A673 (cell line): ENCODE results near the gene CFAP410. TPM values are rescaled to one million over a fixed set of nuclear protein-coding genes. Genes with fewer than 3 reads are reported as not detected.

Experiments used
- BruUV-seq: library from RNA; stranded (reverse); fragments of 400-500 nt; replicated peaks from 2 replicates; lab custom pipeline; 2021; lab: Mats Ljungman, UMichigan
- CTCF ChIA-PET: fragments of 300-600 bp; sonication (Branson Sonifier 250); formaldehyde crosslinking; loops from one replicate; lab custom pipeline; 2022; ENCODE audit warnings: antibody characterized with exemption; lab: Charles Lee
- POLR2A ChIA-PET: fragments of 300-600 bp; sonication (Branson Sonifier 250); formaldehyde crosslinking; loops from one replicate; lab custom pipeline; 2022; ENCODE audit warnings: antibody characterized with exemption; ENCODE audit not compliant: low non-redundant PET; lab: Charles Lee
- DNase-seq: peaks from one replicate; pipeline ENCODE4 v3.0.0-alpha.2; 2015; ENCODE audit warnings: low spot score
- H3K27ac ChIP-seq: fragments of 200-600 bp; sonication (generic); 2 replicates; pipeline ENCODE4 v1.5.1; 2016; ENCODE audit warnings: mixed run types, low read depth, mild to moderate bottlenecking, mixed read lengths, antibody characterized with exemption, low read length; ENCODE audit not compliant: poor library complexity, severe bottlenecking
- H3K27me3 ChIP-seq: fragments of 200-600 bp; sonication (generic); replicated peaks from 2 replicates; pipeline ENCODE4 v1.6.1; 2017; ENCODE audit warnings: mixed run types, low read depth, mild to moderate bottlenecking, mixed read lengths, antibody characterized with exemption, low read length; ENCODE audit not compliant: insufficient read depth, poor library complexity
- H3K36me3 ChIP-seq: fragments of 200-600 bp; sonication (generic); 2 replicates; pipeline ENCODE4 v1.6.1; 2016; ENCODE audit warnings: mixed run types, mild to moderate bottlenecking, mixed read lengths, antibody characterized with exemption, low read length; ENCODE audit not compliant: insufficient read depth, poor library complexity, severe bottlenecking
- H3K4me1 ChIP-seq: fragments of 200-600 bp; sonication (generic); 2 replicates; pipeline ENCODE4 v1.6.1; 2017; ENCODE audit warnings: mixed run types, mild to moderate bottlenecking, mixed read lengths, antibody characterized with exemption, low read length; ENCODE audit not compliant: insufficient read depth, poor library complexity, severe bottlenecking
- H3K4me3 ChIP-seq: fragments of 200-600 bp; sonication (generic); 2 replicates; pipeline ENCODE4 v1.5.1; 2016; ENCODE audit warnings: low read depth, mixed run types, mild to moderate bottlenecking, mixed read lengths, low read length; ENCODE audit not compliant: poor library complexity, severe bottlenecking
- H3K9me3 ChIP-seq: fragments of 200-600 bp; sonication (generic); 2 replicates; pipeline ENCODE4 v1.6.1; 2016; ENCODE audit warnings: mixed run types, low read depth, mild to moderate bottlenecking, mixed read lengths, antibody characterized with exemption, low read length; ENCODE audit not compliant: poor library complexity, severe bottlenecking
- EZH2 ChIP-seq: fragments of 200-600 bp; sonication (generic); IDR thresholded peaks from 2 replicates; pipeline ENCODE4 v1.6.1; 2017; ENCODE audit warnings: borderline replicate concordance, low read depth, mild to moderate bottlenecking, mixed read lengths, antibody characterized with exemption, low read length; ENCODE audit not compliant: poor library complexity, severe bottlenecking
- intact Hi-C: fragments of 100-400 bp; cut with micrococcal nuclease; formaldehyde crosslinking; loops from one replicate; pipeline ENCODE4 v1.10.0; 2022; ENCODE audit not compliant: unreplicated experiment
- total RNA-seq: library from RNA; stranded (reverse); gene quantifications from 2 replicates; pipeline ENCODE4 v1.2.3, GENCODE V29; 2021
- TF ChIP-seq, protein P1 (sequence below): fragments of 300-800, 200-600 bp; sonication (generic); conservative IDR thresholded peaks from 2 replicates; pipeline ENCODE4 v1.5.1; 2017; ENCODE audit warnings: low read depth, mild to moderate bottlenecking, antibody characterized with exemption, low read length, moderate library complexity, mixed read lengths

CFAP410 gene
- total RNA-seq, 1 experiment from 2014 or later = 14.0 TPM

DNA sequence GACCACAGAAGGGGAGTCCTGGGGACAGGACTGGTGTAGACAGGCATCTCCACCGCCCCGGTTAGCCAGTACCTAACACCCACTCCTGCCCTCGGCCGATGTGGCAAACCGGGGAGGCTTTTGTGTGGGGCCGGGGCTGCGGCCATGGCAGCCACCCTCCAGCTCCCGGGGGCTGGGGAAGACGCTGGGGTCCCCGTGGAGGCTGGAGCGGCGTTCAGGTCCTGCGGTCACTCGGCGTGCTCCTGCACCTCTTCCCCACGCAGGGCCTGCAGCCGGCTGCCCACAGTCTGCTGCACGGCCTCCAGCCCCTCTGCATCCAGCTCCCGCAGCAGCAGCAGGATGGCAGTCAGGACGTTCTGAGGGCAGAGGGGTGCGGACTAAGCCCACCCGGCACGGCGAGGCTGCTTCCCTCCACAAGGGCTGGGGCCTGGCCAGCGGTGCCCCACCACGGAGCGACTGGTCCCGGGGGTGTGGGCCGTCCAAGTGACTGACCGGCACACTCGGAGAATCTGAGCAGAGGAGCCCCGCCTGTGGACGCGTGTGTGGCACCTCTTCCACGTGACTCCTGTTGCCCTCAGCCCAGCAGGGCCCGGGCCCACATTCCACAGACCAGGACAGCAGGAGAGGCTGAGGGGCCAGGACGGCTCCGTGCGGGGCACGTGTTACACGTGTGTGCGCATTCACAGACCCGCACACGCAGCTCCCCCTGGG is 9.1 kb downstream of the CFAP410 start:
- intact Hi-C loops = no loop called here
- TF ChIP-seq, protein P1, sequence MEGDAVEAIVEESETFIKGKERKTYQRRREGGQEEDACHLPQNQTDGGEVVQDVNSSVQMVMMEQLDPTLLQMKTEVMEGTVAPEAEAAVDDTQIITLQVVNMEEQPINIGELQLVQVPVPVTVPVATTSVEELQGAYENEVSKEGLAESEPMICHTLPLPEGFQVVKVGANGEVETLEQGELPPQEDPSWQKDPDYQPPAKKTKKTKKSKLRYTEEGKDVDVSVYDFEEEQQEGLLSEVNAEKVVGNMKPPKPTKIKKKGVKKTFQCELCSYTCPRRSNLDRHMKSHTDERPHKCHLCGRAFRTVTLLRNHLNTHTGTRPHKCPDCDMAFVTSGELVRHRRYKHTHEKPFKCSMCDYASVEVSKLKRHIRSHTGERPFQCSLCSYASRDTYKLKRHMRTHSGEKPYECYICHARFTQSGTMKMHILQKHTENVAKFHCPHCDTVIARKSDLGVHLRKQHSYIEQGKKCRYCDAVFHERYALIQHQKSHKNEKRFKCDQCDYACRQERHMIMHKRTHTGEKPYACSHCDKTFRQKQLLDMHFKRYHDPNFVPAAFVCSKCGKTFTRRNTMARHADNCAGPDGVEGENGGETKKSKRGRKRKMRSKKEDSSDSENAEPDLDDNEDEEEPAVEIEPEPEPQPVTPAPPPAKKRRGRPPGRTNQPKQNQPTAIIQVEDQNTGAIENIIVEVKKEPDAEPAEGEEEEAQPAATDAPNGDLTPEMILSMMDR = no peak
- no peak for TF ChIP-seq EZH2
- ChIA-PET POLR2A (no interaction called here), CTCF (no interaction called here)
- Histone ChIP-seq H3K27ac (no peak overlapping the region), H3K36me3 (peaks cover 6% of the 10 kb centered on the region), H3K4me1 (no peaks in the 10 kb centered on the region), H3K27me3 (no peaks in the 10 kb centered on the region), H3K9me3 (no peaks in the 10 kb centered on the region), H3K4me3 (no peak overlapping the region)
- DNase-seq = no peak
- no TSS peak for BruUV-seq

DNA sequence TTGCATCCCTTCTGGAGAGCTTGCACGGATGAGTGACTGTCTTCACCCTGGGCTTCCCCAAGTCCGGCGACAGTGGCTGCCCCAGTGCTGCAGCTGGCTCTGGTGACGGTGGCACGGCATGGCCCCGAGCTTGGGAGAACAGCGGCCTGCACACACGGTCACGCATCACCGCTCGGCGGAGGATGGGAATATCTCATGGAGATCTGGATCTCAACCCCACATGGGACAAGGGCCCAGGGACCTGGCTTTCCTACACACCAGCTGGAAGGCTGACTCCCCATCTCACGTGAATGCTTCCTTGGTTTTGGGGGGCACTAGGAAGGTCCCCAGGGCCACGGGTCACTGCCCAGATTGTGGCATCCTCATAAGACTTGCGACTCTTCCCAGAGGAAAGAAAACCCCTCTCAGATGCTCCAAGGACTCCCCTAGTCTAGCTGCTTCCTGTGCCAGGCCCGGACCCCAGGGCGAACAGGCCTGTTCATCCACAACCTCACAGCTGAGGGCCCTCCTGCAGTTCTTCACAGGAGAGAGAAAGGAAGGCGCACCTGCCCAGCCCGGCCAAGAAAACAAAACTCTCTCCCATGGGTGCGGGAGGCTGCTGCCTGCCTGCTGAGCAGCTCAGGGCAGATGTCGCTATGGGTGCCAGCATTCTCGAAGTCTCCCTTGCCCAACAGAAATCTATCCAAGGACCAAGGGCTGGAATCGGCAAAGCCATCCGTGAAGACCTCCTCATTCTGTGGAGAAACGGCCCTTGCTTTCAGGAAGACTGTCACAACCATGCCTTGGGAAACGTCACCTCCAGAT is 9.9 kb downstream of the CFAP410 start:
- intact Hi-C loops = no loop called here
- ChIA-PET CTCF (no interaction called here), POLR2A (no interaction called here)
- Histone ChIP-seq H3K4me3 (no peak overlapping the region), H3K4me1 (no peaks in the 10 kb centered on the region), H3K36me3 (peaks cover 11% of the 10 kb centered on the region), H3K27ac (no peak overlapping the region), H3K27me3 (no peaks in the 10 kb centered on the region), H3K9me3 (no peaks in the 10 kb centered on the region)
- BruUV-seq = no TSS peak
- TF ChIP-seq, protein P1 = no peak
- no peak for TF ChIP-seq EZH2
- DNase-seq = no peak

DNA sequence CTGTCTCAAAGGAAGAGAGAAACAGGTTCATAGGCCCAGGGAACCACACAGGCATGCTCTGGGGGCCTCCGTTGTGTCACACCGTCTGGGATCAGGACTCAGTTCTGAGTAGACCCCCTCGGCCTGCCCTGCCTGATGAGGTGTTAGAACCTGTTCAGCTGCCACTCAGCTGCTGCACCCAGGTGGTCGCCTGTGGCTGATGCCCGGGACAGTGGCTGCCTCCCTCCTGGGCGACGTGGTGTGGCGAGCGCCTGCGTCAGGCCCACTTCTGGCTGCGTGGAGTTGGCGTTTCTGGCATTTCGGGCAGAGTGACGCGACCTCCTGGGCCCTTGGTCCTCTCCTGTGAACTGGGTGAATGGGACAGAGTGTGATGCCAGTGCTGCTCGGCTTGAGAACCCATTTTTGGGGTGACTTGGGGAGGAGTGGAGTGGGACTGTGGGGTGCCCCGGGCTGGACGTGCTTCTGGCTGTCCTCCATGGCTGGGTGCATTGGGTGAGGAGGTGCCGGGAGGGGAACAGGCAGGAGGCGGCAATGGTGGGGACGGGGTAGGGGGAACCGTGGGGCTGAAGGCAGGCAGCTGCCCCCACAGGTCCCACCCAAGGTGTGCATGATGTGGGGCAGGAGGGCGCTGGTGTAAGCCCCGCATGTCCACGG is 10.8 kb downstream of the CFAP410 start:
- H3K4me3 ChIP-seq = no peak overlapping the region
- BruUV-seq = no TSS peak
- H3K27me3 ChIP-seq = no peaks in the 10 kb centered on the region
- intact Hi-C loops = no loop called here
- ChIA-PET CTCF (no interaction called here), POLR2A (no interaction called here)
- no peak overlapping the region for H3K27ac ChIP-seq
- H3K4me1 ChIP-seq = no peaks in the 10 kb centered on the region
- no peaks in the 10 kb centered on the region for H3K9me3 ChIP-seq
- H3K36me3 ChIP-seq = peaks cover 15% of the 10 kb centered on the region
- no peak for DNase-seq
- TF ChIP-seq, protein P1 = no peak
- TF ChIP-seq EZH2 = no peak
